Measurements from ENCODE around the gene FBLN2.

Gene FBLN2

DNA sequence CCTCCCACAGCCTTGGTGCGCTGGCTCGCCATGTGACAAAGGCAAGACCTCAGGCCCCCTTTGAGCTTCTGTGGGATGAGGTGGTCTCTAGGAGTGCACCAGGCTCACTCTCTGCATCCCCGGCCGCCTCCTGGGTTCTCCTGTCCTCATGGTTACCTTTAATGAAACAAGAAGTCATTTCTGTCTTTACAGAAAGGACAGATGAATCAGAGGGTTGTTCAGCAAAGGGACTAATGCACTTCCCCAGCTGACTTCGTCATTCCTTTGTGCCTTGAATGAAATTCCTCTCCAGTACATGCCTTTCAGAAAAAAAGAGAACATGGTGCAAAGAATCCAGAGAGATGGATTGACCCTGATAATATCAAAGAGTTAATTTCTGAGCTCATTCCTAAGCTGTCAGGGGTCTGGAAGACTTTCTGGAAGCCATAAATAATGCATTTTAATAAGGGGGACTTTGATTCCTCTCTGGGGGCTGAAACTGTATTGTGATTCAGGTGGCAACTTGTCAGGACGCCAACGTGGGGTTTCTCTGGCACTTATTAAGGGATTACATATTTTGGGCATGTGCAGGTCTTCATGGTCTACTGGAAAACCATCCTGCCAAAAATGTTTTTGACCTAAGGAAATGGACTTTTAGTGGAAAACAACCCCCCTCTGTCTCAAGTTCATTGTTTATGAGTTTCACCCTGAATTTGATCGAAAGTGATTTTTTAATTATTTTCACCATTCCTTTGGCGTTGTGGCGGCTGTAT, 122.7 kb downstream of the FBLN2 start:
- DNase-seq, result no peak

DNA sequence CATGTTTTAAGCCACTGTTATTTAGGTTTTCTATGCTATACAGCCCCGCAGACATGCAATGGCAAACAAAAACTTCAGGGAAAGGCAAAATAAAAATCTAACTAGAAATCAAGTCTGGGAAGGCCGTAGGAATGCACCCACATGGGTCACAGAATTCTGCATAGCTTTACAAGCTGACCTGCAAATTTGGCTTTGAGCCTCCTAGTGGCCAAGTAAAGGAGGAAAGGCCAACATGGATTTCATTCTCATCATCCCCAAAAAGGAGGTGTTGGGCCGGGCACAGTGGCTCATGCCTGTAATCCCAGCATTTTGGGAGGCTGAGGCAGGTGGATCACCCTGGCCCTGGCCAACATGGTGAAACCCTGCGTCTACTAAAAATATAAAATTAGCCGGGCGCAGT, 124.3 kb downstream of the FBLN2 start:
- no peak for DNase-seq

DNA sequence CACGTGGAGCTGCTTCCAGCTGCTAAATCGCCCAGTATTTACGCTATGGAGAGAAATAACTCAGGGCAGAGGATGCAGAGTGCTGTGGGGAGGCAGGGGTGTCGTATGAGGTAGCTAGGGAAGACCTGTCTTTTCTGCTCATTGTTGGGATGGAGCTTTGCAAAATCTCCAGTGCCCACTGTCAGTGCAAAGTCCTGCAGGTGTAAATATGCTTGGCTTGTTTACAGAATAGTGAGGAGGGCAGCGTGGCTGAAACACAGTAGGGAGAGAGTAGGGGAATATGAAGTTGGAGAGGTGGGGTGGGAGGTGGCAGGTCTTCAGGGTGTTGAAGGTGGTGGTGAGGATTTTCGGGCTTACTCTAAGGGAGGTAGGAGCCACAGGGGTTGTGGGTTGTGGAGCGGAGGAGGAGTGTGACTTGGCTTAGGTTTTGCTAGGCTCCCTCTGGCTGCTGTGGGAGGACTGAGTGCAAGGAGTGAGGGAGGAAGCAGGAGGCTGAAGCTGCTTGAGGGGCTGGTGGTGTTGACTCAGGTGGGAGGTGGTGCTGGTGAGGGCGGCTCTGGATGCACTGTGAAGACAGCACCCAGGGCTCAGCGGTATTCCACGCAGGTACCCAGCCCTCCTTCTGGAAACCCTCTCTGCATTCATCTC, 125.7 kb downstream of the FBLN2 start:
- no peak for DNase-seq

DNA sequence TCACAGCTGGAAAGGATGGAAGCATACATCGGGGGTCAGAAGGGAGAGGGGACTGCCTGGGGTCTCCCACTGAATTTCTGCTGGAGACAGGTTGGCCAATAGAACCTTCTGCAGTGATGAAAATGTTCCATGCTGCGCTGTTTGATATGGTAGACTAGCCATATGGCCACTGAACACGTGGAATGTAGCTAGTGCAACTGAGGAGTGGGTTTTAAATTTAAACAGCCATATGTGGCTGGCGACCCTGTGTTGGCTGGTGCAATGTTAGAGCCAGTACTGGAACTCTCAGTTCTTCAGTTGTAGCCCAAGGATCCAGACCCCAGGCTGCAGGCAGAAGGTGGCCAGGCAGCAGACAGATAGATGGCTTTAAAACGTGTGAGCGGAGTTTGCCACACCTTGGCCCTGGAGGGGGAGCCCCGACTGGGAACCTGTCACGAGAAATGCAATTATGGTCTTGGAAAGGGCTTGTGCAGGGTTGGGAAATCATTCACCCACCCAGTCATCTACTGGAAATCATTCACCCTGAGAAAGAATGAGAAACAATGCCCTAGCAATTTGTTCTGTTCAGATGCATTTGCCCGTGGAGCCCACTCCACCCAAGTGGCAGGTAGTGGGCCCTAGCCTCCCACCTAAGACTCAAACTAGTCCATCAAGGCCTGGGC, 127.6 kb downstream of the FBLN2 start:
- DNase-seq, result no peak

DNA sequence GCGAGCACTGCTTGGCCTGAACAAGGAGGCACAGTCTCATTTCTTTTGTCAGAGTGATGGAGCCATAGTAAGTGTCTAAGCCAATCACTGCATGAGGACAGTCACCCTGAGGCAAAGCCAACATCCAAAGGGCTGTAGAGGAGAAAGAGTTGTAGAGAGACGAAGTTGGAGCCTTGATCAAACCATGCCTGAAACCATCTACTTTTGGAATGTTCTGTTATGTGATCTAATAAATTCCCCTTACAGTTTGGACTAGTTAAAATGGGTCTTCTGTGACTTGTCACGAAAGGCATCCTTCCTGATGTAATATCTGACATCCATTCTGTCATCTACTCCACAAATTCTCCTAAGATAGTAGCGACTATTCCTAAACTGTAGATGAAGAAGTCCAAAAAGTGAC, 128.3 kb downstream of the FBLN2 start:
- DNase-seq, result no peak

DNA sequence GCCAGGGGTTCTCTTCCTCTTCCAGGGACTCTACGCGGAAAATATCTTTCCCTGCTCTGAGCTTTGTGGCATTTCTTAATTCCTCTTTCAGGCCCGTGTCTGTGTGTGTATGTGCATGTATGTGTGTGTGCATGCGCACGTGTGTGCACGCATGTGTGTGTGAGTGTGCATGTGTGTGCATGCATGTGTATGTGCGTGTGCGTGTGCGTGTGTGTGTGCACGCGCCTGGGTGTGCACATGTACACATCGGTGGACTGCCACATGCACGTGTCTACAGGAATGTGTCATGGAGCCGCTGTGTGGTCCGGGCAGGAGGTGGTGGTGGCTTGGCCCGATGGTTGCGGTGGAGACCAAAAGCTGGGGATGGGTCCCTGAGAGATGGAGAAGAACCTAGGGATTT, 133.0 kb downstream of the FBLN2 start:
- no peak for DNase-seq

DNA sequence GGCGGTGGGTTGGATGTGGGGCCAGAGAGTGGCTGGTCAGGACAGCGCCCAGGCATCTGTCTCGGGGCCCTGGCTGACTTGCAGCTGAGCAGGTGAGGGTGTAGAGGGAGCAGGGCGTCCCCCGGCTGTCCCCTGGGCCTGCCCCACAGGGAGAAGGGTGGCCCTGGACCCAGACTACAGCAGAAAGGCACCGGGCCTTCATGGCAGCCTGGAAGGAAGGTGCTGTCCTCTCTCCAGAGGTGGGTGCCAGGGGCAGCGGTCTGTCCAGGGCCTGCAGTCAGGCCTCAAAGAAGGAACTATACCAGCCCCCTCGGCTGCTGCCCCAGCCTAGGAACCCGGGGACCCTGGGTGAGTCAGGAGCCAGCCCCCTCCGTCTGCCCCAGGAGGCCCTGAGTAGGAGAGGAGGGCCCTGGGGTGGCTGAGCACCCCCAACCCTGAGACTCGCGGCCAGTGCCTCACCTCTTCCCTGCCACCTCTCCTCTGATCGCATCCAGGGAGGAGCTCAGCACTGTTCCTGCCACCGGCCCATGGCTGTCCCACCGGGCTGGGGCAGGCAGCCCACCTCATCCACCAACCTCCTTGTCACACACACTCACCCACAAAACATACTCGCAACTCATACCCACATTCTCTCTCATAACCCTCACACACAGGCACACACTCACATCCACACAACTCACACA, 133.5 kb downstream of the FBLN2 start:
- no peak for DNase-seq

DNA sequence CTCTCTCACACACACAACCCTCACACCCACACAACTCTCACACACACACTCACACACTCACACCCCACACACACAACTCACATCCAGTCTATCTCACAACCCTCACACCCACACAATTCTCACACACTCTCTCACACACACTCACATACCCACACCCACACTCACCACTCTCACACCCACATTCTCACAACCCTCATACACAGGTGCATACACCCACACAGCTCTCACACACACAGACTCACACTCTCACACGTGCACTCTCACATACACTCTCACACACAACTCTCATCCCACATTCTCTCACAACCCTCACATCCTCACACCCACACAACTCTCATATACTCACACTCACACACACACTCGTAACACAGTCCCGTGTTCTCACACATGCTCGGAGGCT, 134.4 kb downstream of the FBLN2 start:
- no peak for DNase-seq

DNA sequence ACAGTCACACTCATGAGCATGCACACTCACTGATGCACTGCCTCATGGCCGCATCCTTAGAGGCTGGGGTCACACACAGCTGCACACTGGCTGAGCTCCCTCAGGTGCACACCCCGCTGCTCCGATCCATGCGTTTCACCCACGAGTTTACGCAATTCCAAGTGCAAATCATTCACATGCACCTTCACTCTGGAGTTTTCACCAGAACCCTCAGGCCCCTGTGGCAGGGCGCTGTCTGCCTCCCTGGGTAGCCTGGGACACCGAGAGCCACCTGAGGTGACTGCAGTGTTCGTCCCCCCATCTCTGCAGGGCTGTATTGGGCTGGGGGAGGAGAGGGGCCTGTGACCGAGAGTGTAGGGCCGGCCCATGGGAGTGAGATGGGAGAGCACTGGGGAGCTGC, 134.8 kb downstream of the FBLN2 start:
- no peak for DNase-seq

DNA sequence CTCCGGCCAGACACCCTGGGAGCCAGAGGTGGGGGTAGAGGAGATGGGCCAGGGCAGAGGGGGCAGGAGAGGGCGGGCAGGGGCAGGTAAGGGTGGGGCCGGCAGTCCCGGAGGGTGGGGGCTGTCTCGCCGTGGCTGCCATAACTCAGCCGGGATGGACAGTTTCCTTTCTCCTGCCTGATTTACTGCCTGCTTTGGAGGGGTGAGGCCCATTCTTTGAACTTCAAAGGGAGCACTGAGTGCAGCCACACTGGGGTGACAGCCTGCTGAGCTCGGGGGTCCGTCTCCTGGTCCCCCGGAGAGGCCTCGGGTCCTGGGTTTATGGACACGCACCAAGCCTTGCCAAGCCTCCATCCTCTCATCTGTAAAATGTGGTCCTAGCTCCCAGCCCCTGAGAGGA, 135.4 kb downstream of the FBLN2 start:
- no peak for DNase-seq

DNA sequence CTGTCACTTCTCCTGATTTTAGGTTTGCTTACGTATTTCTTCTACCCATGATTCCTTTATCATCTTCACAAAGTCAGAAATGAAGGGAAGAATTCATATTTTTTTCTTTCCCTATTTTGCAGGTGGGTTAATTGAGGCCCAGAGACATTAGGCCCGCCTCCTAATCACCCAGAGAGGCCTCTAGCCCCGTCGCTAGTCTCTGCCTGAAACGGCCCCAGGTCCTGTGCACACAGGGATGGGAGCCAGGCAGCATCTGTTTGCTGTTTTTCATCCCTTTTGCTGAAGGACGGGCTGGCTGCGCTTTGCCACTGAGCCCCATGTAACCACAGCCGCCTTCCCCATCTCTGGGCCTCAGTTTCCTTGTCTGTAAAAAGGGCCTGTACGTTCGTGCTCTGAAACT, 135.9 kb downstream of the FBLN2 start:
- DNase-seq, result no peak

DNA sequence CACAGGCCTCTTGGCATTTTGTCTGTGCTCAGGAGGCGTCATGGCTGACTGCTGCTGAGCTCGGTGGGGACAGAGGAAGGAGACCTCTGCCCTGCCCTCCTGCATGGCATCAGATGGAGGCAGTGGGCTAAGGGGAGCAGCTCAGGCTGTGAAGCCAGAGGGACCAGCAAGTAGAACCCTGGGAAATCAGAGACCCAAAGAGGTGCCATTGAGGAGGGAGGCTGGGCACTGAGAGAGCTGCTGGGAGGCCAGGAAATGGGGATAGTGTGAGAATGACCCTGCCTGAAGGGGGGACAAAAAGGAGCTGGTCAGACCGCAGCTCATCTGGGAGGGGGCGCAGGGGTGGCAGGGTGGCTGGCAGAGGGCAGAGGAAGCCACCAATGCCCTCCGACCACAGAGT, 136.8 kb downstream of the FBLN2 start:
- DNase-seq, result no peak

DNA sequence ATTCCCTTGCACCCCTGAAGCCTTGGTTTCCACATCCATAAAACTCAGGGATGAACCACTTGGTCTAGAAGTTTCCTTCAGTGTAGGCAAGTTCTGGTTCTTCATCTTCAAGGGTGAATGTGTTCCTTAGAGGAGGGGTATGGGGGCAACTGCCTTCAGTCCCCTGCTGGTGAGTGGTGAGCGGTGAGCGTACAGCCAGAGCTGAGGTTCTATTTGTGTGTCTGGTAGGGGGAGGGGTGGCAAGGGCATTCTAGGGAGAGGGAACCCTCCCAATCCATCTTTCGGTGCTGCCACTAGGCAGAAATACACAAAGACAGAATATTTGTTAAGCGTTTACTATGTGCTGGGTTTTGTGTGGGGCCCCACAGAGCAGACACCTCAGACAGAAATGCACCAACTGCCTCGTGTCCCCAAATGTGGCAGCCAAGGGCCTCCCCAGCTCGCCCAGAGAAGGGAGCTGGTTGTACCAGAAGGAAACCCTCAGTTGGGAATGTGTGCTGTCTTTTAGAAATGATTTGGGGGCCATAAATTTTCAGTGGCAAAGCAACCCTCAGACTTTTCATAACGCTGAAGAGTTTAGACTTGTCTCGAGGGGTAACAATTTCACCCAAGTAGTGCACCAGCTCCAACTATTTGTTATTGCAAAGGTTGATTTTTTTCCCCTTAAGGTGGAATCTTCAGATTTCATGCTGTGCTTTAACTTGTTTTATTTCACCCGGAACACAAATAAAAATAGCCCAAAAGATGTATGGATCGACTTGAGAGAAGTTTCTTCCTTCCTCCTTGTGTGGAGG, 137.6 kb downstream of the FBLN2 start:
- no peak for DNase-seq

DNA sequence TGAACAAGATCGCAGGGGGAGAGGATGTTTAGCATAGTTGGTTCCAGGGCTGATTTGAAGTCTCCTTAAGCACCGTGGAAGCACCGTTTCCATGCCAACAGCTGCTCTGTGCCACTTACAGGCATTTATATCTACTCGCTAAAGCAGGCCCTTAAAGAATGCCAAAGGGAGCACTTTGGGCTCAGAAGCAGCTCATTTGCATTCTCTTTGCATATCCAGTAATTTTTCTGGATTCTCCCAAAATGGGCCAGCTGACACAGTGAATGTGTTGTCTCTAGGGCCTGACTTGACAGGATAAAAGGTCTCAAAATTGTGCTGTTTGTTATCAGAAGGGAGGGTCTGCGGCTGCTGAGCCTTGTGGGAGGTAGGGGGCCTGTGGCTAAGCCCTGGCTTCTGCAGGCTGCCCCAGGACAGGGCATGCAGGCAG, 138.6 kb downstream of the FBLN2 start:
- DNase-seq, result no peak
